A549 (cell line): ENCODE measurements around the gene RFWD3.

Experiments
- EP300 ChIP-seq, 2 experiments: fragments of >200 bp; sonication (Bioruptor Twin); formaldehyde crosslinking; IDR thresholded peaks; 2 replicates in 1 of 2; 3 replicates in 1 of 2; pipeline ENCODE4 v1.6.1; 2016 to 2017
- SREBF2 ChIP-seq: fragments of 450-650 bp; IDR thresholded peaks from 2 replicates; pipeline ENCODE4 v1.6.1; 2014; ENCODE audit warnings: mild to moderate bottlenecking, moderate library complexity
- ZC3H11A ChIP-seq: fragments of 450-650 bp; IDR thresholded peaks from 2 replicates; pipeline ENCODE4 v1.6.1; 2014; ENCODE audit warnings: antibody characterized with exemption, mild to moderate bottlenecking
- TF ChIP-seq, protein P1 (sequence below): fragments of >200 bp; sonication (Bioruptor Twin); formaldehyde crosslinking; IDR thresholded peaks from 3 replicates; pipeline ENCODE4 v1.5.1; 2016

DNA sequence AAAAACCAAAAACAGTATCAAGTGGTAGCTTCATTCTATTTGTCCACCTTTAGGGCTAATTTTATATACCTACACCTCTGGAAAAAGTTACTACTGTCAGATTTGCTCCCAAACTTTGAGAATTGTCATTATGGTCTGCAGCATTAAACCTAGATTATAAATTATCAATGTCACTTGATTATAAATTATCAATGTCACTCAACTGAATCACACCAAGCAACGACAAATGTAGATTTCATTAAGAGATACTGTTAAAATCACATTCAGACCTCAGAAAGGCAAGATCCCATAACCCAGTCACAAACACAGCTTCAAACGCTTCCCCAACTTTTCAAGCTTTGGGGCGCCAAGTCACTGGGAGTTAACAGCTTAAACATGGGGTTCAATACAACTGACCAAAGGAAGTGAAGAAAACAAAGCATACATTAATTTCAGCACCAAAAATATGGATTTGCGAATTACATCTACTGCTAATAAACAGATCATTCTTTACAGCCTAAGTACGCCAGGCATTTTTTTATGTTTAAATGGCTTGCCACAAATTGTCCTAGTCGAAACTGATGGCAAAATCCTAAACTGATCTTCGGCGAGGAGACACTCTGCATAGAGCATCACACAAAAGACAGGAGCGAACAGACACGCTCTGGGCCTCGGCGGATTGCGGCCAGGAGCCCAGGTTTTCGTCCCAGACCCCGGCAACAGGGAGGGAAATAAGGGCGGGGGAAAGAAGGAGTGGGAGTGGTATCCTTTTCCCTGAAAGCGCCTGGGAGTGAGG is 60.7 kb downstream of the RFWD3 start:
- no peak for TF ChIP-seq ZC3H11A
- TF ChIP-seq, protein P1, sequence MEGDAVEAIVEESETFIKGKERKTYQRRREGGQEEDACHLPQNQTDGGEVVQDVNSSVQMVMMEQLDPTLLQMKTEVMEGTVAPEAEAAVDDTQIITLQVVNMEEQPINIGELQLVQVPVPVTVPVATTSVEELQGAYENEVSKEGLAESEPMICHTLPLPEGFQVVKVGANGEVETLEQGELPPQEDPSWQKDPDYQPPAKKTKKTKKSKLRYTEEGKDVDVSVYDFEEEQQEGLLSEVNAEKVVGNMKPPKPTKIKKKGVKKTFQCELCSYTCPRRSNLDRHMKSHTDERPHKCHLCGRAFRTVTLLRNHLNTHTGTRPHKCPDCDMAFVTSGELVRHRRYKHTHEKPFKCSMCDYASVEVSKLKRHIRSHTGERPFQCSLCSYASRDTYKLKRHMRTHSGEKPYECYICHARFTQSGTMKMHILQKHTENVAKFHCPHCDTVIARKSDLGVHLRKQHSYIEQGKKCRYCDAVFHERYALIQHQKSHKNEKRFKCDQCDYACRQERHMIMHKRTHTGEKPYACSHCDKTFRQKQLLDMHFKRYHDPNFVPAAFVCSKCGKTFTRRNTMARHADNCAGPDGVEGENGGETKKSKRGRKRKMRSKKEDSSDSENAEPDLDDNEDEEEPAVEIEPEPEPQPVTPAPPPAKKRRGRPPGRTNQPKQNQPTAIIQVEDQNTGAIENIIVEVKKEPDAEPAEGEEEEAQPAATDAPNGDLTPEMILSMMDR = no peak
- TF ChIP-seq EP300 (IDR thresholded peaks at IDR 0.05) = no peak
- no peak for TF ChIP-seq SREBF2
